Daoy (cell line): Measurements from ENCODE around the gene RGS12. TPM values are rescaled to one million over a fixed set of nuclear protein-coding genes. Genes with fewer than 3 reads are reported as not detected.

Experiments used
- DNase-seq: peaks from one replicate; pipeline ENCODE4 v3.0.0-alpha.2; 2015; ENCODE audit warnings: low read depth
- total RNA-seq: library from RNA; depleted of rRNA; stranded (reverse); fragments of >200 nt; shearing (Covaris generic); gene quantifications from 2 replicates; pipeline ENCODE4 v1.2.3, GENCODE V29; 2014

Gene RGS12
- total RNA-seq, 1 experiment from 2014 or later: 15.1 TPM

- DNase-seq: no peak
These were observed 12.4 kb upstream of the RGS12 start for GRCh38 chr4:3280466-3280865.

- DNase-seq: no peak
These were observed 9.3 kb upstream of the RGS12 start for GRCh38 chr4:3283483-3283882.

- DNase-seq: peak; percentile 82
These were observed 8.9 kb upstream of the RGS12 start for GRCh38 chr4:3283916-3284315.

GRCh38 chr4:3284734-3285557 is 7.9 kb upstream of the RGS12 start:
- DNase-seq: no peak

GRCh38 chr4:3285558-3286334 is 7.1 kb upstream of the RGS12 start:
- DNase-seq: peak; percentile 75

- no peak for DNase-seq
These were observed 6.3 kb upstream of the RGS12 start for GRCh38 chr4:3286335-3287175.

GRCh38 chr4:3287271-3287971 is 5.4 kb upstream of the RGS12 start:
- DNase-seq: no peak

GRCh38 chr4:3287972-3288570 is 4.8 kb upstream of the RGS12 start:
- DNase-seq: no peak

- no peak for DNase-seq
These were observed 4.2 kb upstream of the RGS12 start for GRCh38 chr4:3288571-3289094.

- no peak for DNase-seq
These were observed 2.3 kb upstream of the RGS12 start for GRCh38 chr4:3290476-3290875.

- no peak for DNase-seq
These were observed 1.9 kb upstream of the RGS12 start for GRCh38 chr4:3290889-3291321.

- DNase-seq: no peak
These were observed 1.3 kb upstream of the RGS12 start for GRCh38 chr4:3291411-3291968.

- DNase-seq: peak; percentile 70
These were observed 751 bp upstream of the RGS12 start for GRCh38 chr4:3291969-3292570.

- DNase-seq: no peak
These were observed 875 bp downstream of the RGS12 start for GRCh38 chr4:3293401-3294391.

GRCh38 chr4:3294401-3295241 is 1.8 kb downstream of the RGS12 start:
- DNase-seq: no peak

GRCh38 chr4:3295837-3296624 is 3.2 kb downstream of the RGS12 start:
- DNase-seq: no peak

GRCh38 chr4:3296651-3297050 is 3.8 kb downstream of the RGS12 start:
- DNase-seq: no peak
